Measurements from ENCODE around the gene RAB3GAP2. TPM values are rescaled to one million over a fixed set of nuclear protein-coding genes. Genes with fewer than 3 reads are reported as not detected.

Gene RAB3GAP2
- total and polyA plus RNA-seq, 8 donors, result 34.9 to 43.8 (median 36.2) TPM

DNA sequence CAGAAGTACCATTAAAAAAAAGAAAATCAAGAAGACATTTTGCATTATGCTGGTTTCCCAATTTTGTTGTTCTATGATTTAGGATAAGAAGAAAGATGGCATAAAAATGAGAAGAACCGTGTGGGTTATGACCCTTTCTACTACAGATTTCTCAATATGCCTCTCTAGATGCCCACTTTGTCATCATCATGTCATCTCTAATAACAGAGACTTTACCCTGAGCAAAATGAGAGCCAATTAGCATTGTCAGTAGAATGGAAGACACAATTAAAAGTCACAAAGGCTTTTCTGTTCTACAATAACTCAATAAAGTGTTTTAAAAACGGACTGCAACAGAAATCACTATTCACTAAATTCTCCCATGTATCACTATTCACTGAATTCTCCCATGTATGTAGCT, 85.5 kb downstream of the RAB3GAP2 start:
- no peak overlapping the region for H3K4me3 ChIP-seq
- H3K9me3 ChIP-seq, result no peaks in the 10 kb centered on the region
- DNase-seq (no peak), ATAC-seq (no peak)
- no peaks in the 10 kb centered on the region for H3K4me1 ChIP-seq
- H3K27me3 ChIP-seq, result no peaks in the 10 kb centered on the region
- H3K27ac ChIP-seq, result no peak overlapping the region
- intact Hi-C loops (cut with DNase I), result no loop called here
- H3K36me3 ChIP-seq, result peaks cover 0 to 63% of the 10 kb centered on the region in 2 donors
- TF ChIP-seq, protein P1, sequence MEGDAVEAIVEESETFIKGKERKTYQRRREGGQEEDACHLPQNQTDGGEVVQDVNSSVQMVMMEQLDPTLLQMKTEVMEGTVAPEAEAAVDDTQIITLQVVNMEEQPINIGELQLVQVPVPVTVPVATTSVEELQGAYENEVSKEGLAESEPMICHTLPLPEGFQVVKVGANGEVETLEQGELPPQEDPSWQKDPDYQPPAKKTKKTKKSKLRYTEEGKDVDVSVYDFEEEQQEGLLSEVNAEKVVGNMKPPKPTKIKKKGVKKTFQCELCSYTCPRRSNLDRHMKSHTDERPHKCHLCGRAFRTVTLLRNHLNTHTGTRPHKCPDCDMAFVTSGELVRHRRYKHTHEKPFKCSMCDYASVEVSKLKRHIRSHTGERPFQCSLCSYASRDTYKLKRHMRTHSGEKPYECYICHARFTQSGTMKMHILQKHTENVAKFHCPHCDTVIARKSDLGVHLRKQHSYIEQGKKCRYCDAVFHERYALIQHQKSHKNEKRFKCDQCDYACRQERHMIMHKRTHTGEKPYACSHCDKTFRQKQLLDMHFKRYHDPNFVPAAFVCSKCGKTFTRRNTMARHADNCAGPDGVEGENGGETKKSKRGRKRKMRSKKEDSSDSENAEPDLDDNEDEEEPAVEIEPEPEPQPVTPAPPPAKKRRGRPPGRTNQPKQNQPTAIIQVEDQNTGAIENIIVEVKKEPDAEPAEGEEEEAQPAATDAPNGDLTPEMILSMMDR (IDR thresholded peaks at IDR 0.05), result no peak

DNA sequence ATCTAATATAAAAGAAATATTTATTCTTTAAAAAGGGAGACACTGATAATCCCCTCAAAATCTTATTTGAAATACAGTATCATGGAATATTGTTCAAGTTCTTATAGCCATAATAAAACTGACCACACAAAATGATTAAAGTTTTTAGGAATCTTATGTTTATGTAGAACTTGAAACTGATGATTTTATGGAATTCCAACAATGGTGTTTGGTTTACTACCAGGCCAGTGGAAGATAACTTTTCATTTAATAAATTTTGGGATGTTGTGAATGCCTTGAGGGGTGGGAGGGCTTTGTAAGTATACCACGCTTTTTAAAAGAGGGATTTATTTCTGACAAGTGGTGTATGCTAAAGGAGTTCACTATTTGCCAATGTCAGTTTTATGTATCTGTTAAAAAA, 87.7 kb downstream of the RAB3GAP2 start:
- TF ChIP-seq, protein P1 (IDR thresholded peaks at IDR 0.05), result no peak
- ATAC-seq, result no peak
- H3K27me3 ChIP-seq, result no peaks in the 10 kb centered on the region
- no peak overlapping the region for H3K27ac ChIP-seq
- H3K4me3 ChIP-seq, result no peak overlapping the region
- H3K4me1 ChIP-seq, result no peaks in the 10 kb centered on the region
- no peak for DNase-seq
- intact Hi-C loops (cut with DNase I), result no loop called here
- peaks cover 0 to 61% of the 10 kb centered on the region in 2 donors for H3K36me3 ChIP-seq
- H3K9me3 ChIP-seq, result no peaks in the 10 kb centered on the region

DNA sequence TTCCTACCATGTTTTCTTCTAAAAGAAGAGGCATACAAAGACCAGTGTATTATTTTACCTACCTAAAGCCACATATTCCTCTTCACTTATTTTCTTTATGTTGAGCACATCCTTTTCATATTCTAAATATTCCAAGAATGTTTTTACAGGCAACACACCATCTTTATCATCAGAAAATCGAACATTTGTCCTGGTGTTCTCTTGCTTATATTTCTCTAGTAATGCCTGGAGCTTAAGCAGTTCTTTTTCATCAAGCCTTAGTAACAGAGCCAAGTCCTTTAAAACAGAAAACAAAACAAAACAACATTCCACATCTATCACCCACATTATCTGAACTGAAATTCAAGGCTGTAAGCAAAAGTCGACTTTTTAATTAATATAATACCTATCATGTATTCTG, 89.6 kb downstream of the RAB3GAP2 start:
- H3K9me3 ChIP-seq, result no peaks in the 10 kb centered on the region
- H3K36me3 ChIP-seq, result peaks cover 0 to 55% of the 10 kb centered on the region in 2 donors
- intact Hi-C loops (cut with DNase I), result no loop called here
- H3K27ac ChIP-seq, result no peak overlapping the region
- ATAC-seq (no peak), DNase-seq (no peak)
- TF ChIP-seq, protein P1 (IDR thresholded peaks at IDR 0.05), result no peak
- H3K4me1 ChIP-seq, result no peaks in the 10 kb centered on the region
- H3K27me3 ChIP-seq, result no peaks in the 10 kb centered on the region
- no peak overlapping the region for H3K4me3 ChIP-seq

DNA sequence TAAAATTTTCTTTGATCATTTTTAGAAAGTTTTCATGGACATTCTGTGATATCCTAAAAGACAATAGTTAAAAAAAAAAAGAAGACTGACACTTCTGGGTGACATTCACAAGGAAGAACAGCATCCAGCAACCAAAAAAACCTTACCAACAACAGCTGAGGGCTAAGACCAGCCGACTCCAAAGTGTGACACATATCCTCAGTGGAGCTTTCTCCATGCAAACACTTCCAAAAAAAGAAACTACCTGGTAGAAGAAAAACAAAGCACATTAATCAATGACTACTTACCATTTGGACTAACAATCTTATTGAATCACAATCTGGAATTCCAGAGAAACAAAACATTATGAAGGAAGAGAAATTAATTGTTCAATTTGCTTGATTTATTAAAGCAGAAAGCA, 90.1 kb downstream of the RAB3GAP2 start:
- intact Hi-C loops (cut with DNase I), result no loop called here
- no peaks in the 10 kb centered on the region for H3K9me3 ChIP-seq
- DNase-seq, result no peak
- no peaks in the 10 kb centered on the region for H3K4me1 ChIP-seq
- H3K4me3 ChIP-seq, result no peak overlapping the region
- no peaks in the 10 kb centered on the region for H3K27me3 ChIP-seq
- no peak for ATAC-seq
- TF ChIP-seq, protein P1 (IDR thresholded peaks at IDR 0.05), result no peak
- peaks cover 0 to 55% of the 10 kb centered on the region in 2 donors for H3K36me3 ChIP-seq
- no peak overlapping the region for H3K27ac ChIP-seq

DNA sequence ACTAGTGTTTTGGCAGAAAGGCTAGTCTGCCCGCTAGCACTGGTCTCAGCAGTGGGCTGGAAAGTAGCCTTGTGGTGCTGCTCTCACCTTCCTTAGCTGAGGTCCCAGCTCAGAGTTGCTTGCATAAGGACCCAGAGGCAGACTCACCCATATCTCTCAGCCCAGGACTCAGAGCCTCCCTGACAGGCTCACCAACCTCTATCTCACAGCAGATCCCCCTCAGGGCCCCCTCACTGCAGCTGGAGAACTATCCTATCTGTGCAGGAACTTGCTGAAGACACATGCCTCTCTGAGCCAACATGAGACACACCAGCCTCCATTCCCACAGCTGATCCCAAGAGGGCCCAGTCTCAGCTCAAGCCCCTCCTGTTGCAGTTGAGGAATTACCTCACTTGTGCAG, 95.7 kb downstream of the RAB3GAP2 start:
- Histone ChIP-seq H3K36me3 (peaks cover 0 to 72% of the 10 kb centered on the region in 2 donors), H3K27me3 (no peaks in the 10 kb centered on the region), H3K27ac (no peak overlapping the region), H3K9me3 (no peaks in the 10 kb centered on the region), H3K4me3 (no peak overlapping the region), H3K4me1 (no peaks in the 10 kb centered on the region)
- DNase-seq, result no peak
- TF ChIP-seq, protein P1 (IDR thresholded peaks at IDR 0.05), result no peak
- intact Hi-C loops (cut with DNase I), result no loop called here
- ATAC-seq, result no peak
